GM21528 (cell line): Measurements from ENCODE around the gene SPRED1.
"Not testable (repeated sequence)": the region's sequence is repeated elsewhere in the genome, so short reads cannot be mapped to it uniquely, and the experiment has no call there.

ENCODE experiments used
- ATAC-seq: cut with Tn5 transposase; IDR thresholded peaks from one replicate; pipeline ENCODE4 v1.9.1; 2021; ENCODE audit warnings: mild to moderate bottlenecking, moderate library complexity; ENCODE audit not compliant: unreplicated experiment, low FRiP score

SPRED1 gene

DNA sequence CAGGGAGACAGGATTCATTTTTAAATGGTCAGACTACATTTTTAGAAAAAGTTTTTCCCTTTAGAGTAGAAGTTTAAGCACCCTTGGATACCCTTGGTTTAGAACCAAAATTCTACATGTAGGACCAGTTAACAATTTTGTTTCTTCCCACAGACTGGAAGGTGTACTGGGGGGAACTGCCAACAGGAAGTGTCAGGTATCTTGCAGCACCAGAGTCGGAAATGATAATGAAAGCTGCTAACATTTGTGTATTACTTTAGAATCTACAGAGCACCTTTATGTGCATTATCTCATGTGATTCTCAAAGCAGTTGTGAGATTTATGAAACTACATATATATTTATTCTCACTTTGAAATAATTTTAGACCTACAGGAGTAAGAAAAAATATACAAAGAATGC is 21.5 kb downstream of the SPRED1 start:
- ATAC-seq: no peak

DNA sequence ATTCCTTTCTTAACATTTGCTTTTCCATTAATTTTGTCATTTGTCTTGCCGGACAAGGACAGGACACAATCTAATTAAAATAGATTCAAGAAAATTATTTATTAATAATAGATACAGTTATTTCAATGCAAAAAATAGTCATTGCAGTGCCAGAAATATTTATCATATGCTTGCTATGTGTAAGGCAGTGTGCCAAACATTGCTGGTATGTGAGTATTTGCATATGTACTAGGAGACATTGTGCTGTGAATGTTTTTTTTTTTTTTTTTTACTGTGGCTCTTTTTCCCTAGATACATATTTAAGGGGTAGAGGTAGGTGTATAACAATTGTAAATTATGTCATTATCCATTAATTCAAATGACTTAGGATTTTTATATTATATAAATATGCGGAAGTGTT is 23.3 kb downstream of the SPRED1 start:
- no peak for ATAC-seq

DNA sequence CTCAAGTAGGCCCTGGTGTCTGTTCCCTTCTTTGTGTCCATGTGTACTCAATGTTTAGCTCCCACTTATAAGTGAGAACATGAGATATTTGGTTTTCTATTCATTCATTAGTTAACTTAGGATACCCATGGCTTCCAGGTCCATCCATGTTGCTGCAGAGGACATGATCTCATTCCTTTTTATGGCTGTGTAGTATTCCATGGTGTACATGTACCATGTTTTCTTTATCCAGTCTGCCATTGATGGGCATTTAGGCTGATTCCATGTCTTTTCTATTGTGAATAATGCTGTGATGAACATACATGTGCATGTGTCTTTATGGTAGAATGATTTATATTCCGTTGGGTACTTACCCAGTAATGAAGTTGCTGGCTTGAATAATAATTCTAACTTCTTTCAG is 24.6 kb downstream of the SPRED1 start:
- not testable (repeated sequence) for ATAC-seq

GRCh38 chr15:38281031-38281430 is 28.4 kb downstream of the SPRED1 start:
- ATAC-seq: no peak

- no peak for ATAC-seq
Observed at GRCh38 chr15:38283010-38283409, 30.4 kb downstream of the SPRED1 start.

DNA sequence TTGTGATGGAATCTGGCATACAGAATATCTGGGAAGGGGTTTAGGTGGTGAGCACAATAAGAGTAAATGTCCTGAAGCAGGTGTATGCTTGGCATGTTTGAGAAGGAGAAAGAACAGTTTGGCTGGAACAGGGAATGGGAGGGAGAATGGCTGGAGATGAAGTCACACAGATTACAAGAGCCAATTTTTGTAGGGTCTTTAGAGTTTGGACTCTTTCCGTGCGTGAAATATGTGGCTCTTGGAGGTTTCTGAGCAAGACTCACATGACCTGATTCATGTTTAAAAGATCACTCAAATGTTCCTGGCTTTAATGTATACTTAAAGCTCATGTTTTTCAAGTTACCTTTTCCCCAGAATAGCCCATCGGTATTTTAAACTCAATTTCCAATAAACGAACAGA is 32.8 kb downstream of the SPRED1 start:
- no peak for ATAC-seq

GRCh38 chr15:38294126-38294525 is 41.5 kb downstream of the SPRED1 start:
- ATAC-seq: no peak

- ATAC-seq: no peak
Observed at GRCh38 chr15:38297623-38298388, 45.2 kb downstream of the SPRED1 start.

- no peak for ATAC-seq
Observed at GRCh38 chr15:38299216-38299615, 46.6 kb downstream of the SPRED1 start.

GRCh38 chr15:38300395-38300794 is 47.8 kb downstream of the SPRED1 start:
- ATAC-seq: no peak

- no peak for ATAC-seq
Observed at GRCh38 chr15:38304481-38304880, 51.8 kb downstream of the SPRED1 start.

DNA sequence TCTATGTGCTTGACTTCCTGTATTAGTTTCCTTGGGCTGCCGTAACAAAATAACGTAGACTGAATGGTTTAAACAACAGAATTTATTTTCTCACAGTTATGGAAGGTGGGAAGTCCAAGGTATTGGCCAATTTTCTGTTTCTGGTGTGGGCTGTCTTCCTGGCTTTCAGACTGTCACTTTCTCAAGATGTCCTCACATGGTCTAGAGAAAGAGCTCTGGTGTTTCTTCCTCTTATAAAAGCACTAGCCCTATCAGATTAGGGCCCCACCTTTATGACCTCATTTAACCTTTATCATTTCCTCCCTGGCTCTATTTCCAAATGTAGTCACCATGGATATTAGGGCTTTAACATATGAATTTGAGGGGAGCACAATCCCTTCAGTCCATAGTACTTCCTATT is 54.6 kb downstream of the SPRED1 start:
- ATAC-seq: no peak

GRCh38 chr15:38307861-38308641 is 55.4 kb downstream of the SPRED1 start:
- no peak for ATAC-seq

DNA sequence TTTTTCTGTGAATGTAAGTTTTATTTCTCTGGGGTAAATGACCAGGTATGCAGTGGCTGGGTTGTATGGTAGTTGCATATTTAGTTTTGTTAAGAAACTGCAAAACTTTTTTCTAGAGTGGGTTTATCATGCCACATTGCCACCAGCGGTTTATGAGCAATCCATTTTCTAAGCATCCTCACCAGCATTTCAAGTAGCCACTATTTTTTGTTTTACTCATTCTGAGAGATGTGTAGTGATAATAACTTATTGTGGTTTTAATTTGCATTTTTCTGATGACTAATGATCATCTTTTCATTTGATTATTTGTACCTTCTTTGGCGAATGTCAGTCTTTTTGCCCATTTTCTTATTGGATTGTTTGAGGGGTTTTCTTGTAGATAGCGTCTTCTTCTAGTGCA is 56.2 kb downstream of the SPRED1 start:
- no peak for ATAC-seq

DNA sequence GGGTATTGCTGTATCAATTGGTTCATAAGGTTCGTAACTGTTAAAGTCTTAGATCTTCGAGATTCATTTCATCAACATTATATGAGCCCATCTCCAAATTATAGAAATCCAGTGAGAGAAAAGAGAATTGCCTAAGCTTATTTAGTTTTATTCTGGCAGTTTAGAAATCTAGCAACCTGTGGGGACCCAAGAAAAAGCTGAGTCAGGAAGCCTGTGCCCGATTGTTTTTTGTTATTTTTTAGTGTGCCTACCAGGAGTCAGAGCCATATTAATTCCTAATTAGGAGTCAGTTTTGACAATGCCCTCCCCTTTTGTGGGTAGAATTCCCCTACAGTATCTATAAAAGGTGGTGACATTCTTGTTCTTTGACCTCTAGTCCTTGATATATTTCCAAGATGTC is 59.6 kb downstream of the SPRED1 start:
- ATAC-seq: no peak

DNA sequence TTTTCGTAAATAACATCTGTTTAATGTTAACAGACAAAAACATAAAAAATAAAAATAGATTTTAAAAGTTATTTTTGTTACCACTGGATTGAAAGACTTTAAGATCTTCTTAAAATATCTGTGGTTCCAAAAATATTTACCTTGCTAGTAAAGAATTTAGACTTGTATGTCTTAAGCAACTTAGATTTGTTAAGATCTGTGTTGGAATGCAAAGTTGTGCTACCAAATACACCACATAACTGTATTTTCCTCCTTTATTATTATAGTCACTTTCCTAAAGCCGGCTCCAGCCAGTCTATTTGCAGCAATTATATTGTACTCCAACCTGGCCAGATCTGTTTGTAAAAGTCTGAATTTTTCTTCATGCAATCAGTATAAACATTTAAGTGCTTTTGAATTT is 63.7 kb downstream of the SPRED1 start:
- no peak for ATAC-seq

DNA sequence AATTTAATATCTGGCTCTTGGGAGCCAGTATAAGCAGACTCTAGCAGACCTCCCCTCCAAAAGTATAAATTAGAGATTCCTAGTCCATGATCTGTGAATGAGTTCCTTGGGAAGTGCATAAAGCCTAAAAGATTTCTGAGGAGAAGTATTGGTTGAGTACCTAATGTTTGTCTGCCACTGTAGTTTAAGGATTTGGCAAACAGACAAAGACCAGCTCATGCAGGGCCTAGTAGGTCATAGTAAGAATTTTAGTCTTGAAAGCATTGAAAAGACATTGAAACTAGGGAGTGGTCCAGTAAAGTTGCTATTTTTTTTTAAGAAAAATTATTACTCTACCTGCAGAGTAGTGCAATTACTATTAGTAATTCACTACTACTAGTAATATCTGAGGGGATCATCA is 67.5 kb downstream of the SPRED1 start:
- no peak for ATAC-seq

DNA sequence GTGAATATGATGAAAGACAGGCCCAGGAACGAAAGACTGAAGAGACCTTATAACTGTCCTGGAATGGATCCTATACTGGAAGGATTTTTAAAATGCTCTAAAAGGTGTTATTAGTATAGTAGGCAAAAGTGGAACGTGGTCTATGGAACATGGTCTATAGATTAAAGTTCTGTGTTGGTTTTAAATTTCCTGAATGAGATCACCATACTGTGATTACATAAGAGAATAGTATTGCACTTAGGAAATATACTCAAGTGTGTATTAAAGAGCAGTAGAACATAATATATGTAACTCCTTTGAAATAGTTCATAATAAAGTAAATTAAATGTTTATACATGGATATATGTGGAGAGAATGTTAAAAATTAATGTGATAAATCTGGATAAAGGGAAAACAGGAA is 68.2 kb downstream of the SPRED1 start:
- ATAC-seq: no peak

DNA sequence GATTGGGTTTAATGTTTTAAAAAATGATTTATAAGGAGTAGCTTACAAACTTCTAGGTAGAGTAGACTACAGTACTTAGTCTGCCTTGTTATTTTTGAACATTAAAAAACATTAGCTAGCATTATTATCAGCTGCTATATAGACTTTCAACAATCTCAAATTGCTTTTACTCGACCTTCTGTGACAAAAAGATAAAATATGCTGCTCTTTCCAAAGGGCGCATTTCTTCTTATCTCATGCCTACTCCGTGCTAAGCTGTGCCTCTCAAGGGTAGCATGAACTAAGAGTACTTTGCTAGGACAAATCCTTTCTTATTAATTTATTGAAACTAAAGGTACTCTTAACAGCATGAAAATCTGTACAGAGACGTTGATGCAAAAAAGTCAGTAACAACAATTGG is 71.3 kb downstream of the SPRED1 start:
- ATAC-seq: no peak

GRCh38 chr15:38324939-38325647 is 72.5 kb downstream of the SPRED1 start:
- no peak for ATAC-seq

DNA sequence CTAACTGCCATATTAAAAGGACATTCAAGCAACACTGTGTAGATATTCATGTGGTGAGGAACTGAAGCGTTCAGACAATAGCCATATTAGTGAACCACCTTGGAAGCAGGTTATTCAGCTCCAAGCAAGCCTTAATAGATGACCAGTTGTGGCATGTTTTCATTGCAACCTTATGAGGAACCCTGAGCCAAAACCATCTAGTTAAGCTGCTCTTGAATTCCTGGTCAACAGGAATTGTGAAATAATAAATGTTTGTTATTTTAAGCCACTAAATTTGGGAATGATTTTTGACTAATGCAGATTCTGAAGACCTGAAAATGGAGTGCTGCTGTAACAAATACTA is 73.0 kb downstream of the SPRED1 start:
- no peak for ATAC-seq

DNA sequence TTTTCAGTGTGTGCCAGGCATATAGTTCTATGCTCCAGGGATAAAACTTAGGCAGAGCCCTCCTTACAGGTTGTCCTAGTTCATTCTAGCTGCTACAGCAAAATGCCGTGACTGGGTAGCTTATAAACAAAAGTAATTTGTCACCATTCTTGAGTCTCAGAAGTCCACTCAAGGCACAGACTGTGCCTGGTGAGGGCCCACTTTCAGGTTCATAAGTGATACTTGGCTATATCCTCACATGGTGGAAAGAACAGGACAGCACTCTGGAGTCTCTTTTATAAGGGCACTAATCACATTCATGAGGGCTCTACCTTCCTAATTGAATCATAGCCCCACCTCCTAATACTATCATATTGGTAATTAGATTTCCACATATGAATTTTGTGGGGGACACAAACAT is 80.1 kb downstream of the SPRED1 start:
- ATAC-seq: no peak
